ENCODE results near the gene ADGRD1.

DNA sequence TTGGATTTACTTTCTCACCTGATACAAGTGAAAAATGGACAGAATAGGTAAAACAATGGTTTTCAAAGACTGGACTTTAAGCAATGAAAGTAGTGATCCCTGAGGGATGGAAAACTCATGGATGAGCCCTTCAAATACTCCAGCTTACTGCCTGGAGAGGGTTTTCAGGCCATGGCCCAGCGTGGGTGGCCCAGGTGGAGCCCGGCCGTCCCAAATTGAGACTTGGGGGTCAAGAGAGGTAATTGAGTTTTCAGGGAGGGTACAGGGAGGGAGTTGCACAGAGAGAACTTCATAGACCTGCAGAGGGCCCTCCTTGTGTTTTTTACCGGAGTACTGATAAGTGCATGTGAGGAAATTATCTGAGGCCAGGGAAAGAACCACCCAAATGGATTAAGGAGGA, 44.6 kb upstream of the ADGRD1 start:
- TF ChIP-seq, protein P1, sequence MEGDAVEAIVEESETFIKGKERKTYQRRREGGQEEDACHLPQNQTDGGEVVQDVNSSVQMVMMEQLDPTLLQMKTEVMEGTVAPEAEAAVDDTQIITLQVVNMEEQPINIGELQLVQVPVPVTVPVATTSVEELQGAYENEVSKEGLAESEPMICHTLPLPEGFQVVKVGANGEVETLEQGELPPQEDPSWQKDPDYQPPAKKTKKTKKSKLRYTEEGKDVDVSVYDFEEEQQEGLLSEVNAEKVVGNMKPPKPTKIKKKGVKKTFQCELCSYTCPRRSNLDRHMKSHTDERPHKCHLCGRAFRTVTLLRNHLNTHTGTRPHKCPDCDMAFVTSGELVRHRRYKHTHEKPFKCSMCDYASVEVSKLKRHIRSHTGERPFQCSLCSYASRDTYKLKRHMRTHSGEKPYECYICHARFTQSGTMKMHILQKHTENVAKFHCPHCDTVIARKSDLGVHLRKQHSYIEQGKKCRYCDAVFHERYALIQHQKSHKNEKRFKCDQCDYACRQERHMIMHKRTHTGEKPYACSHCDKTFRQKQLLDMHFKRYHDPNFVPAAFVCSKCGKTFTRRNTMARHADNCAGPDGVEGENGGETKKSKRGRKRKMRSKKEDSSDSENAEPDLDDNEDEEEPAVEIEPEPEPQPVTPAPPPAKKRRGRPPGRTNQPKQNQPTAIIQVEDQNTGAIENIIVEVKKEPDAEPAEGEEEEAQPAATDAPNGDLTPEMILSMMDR (IDR thresholded peaks at IDR 0.05; ENCODE audit: borderline replicate concordance, extremely low read depth, low read length, poor library complexity, severe bottlenecking): no peak
- no peak for TF ChIP-seq EZH2 (IDR thresholded peaks at IDR 0.05; ENCODE audit: borderline replicate concordance, low read depth, low read length, severe bottlenecking)

Data from DND-41 (cell line).